Stomach (tissue), 9 donors: ENCODE data around the gene EGFL7. TPM values are rescaled to one million over a fixed set of nuclear protein-coding genes. Genes with fewer than 3 reads are reported as not detected.
A peak's percentile ranks its signal among the peaks of the same experiment; 100 is the strongest.

ENCODE experiments used
- DNase-seq, 2 donors: peaks; one replicate each; pipeline versions ENCODE4 v3.0.0 to v3.0.0-alpha.2; 2013 to 2019
- H3K27ac ChIP-seq, 5 donors: fragments of 200-600 bp in 4 of 5; sonication (generic) in 4 of 5; one replicate each; pipeline ENCODE4 v1.5.1; 2013 to 2019; ENCODE audit warnings: mild to moderate bottlenecking in 1 of 5, moderate library complexity in 1 of 5
- H3K27me3 ChIP-seq, 3 donors: fragments of 200-600 bp; sonication (generic); one replicate each; pipeline ENCODE4 v1.5.1; 2017 to 2019; ENCODE audit warnings: mixed run types in 1 of 3
- H3K36me3 ChIP-seq, 4 donors: fragments of 200-600 bp; sonication (generic); 1 replicate in 3 of 4; 2 replicates in 1 of 4; pipeline ENCODE4 v1.5.1; 2016 to 2019
- H3K4me1 ChIP-seq, 4 donors: fragments of 200-600 bp; sonication (generic); one replicate each; pipeline ENCODE4 v1.5.1; 2016 to 2019
- H3K4me3 ChIP-seq, 4 donors: fragments of 200-600 bp; sonication (generic) in 3 of 4; one replicate each; pipeline ENCODE4 v1.5.1; 2016 to 2019; ENCODE audit warnings: mild to moderate bottlenecking in 1 of 4
- H3K9me3 ChIP-seq, 4 donors: fragments of 200-600 bp; sonication (generic); one replicate each; pipeline ENCODE4 v1.5.1; 2016 to 2019
- CTCF ChIP-seq, 7 experiments: fragments of 450-650 bp in 4 of 7; fragments of 200-600 bp in 3 of 7; sonication (generic) in 3 of 7; IDR thresholded peaks; one replicate each; pipeline ENCODE4 v1.5.1; 2016 to 2019; ENCODE audit warnings: antibody characterized with exemption in 7 of 7, control low read depth in 2 of 7, mild to moderate bottlenecking in 1 of 7
- EP300 ChIP-seq: sonication (generic); formaldehyde crosslinking; IDR thresholded peaks from one replicate; pipeline ENCODE4 v1.6.1; 2017; ENCODE audit warnings: antibody characterized with exemption
- POLR2A ChIP-seq, 4 donors: fragments of 450-650 bp; IDR thresholded peaks; one replicate each; pipeline ENCODE4 v1.6.1; 2016; ENCODE audit warnings: antibody characterized with exemption in 4 of 4, control low read depth in 2 of 4, mild to moderate bottlenecking in 1 of 4, moderate library complexity in 1 of 4
- POLR2AphosphoS5 ChIP-seq, 3 donors: sonication (generic); formaldehyde crosslinking; IDR thresholded peaks; one replicate each; pipeline ENCODE4 v1.6.1; 2016; ENCODE audit warnings: antibody characterized with exemption in 3 of 3
- WGBS, 5 donors: extraction: QIAGEN DNeasy Blood & Tissue Kit in 3 of 5; methylation state at CpG; one replicate each; pipeline versions ENCODE4 v1.1.5 to v1.1.7; 2013 to 2018; 5-methylcytosine and 5-hydroxymethylcytosine counted together
- intact Hi-C: fragments of 100-400 bp; cut with DNase I; formaldehyde crosslinking; loops from one replicate; pipeline ENCODE4 v1.15.1; 2023; ENCODE audit warnings: low total_unique reads
- polyA plus RNA-seq, 3 donors: library from polyadenylated mRNA; stranded (reverse); fragments of 200-250 nt; gene quantifications; one replicate each; pipeline ENCODE4 v1.2.3, GENCODE V29; 2013
- total RNA-seq, 5 donors: library from RNA; depleted of rRNA; stranded (reverse); fragments of >200 nt; gene quantifications; one replicate each; pipeline versions ENCODE4 v1.1.0 to v1.2.3, GENCODE V29; 2014 to 2016
- donor health status: healthy with polysubstance abuse.
- donor health status: Bipolar disorder and iron deficiency.
- donor health status: healthy.

The EGFL7 gene
- total and polyA plus RNA-seq, 8 donors = 20.9 to 1,085 (median 52.2) TPM

- peak overlapping the region; percentile 53 to 74 (median 62) for H3K27ac ChIP-seq
- peak in 2 of 3 donors; percentile 14 to 15 for TF ChIP-seq POLR2AphosphoS5 (IDR thresholded peaks at IDR 0.05)
- no peak for TF ChIP-seq POLR2A (IDR thresholded peaks at IDR 0.05)
- peaks cover 0 to 14% (median 5%) of the 10 kb centered on the region in 4 donors for H3K4me1 ChIP-seq
- peak in 1 of 2 donors; percentile 42 for DNase-seq
- H3K36me3 ChIP-seq = no peaks in the 10 kb centered on the region
- no peaks in the 10 kb centered on the region for H3K9me3 ChIP-seq
- 59 to 69% (median 62%) methylated on average over 6 to 37 of the region's 37 CpGs for WGBS, 5 donors
- H3K27me3 ChIP-seq = peaks cover 0 to 75% (median 55%) of the 10 kb centered on the region in 3 donors
- intact Hi-C loops = no loop called here
- H3K4me3 ChIP-seq = no peak overlapping the region
Observed at GRCh38 chr9:136656795-136657611, 5.7 kb upstream of the EGFL7 start.

GRCh38 chr9:136657974-136658848 is 4.5 kb upstream of the EGFL7 start:
- DNase-seq = peak in 1 of 2 donors; percentile 40

GRCh38 chr9:136658849-136659535 is 3.7 kb upstream of the EGFL7 start:
- 37 to 62% (median 54%) methylated on average over 19 to 37 of the region's 37 CpGs for WGBS, 5 donors
- H3K27me3 ChIP-seq = peaks cover 0 to 95% (median 64%) of the 10 kb centered on the region in 3 donors
- intact Hi-C loops = no loop called here
- DNase-seq = peak in 1 of 2 donors; percentile 37
- peaks cover 0 to 19% (median 5%) of the 10 kb centered on the region in 4 donors for H3K4me1 ChIP-seq
- peak overlapping the region; percentile 9 to 26 (median 18) for H3K4me3 ChIP-seq
- TF ChIP-seq CTCF (IDR thresholded peaks at IDR 0.05) = no peak
- peak overlapping the region; percentile 39 to 74 (median 63) for H3K27ac ChIP-seq
- no peaks in the 10 kb centered on the region for H3K36me3 ChIP-seq
- H3K9me3 ChIP-seq = no peaks in the 10 kb centered on the region

More at GRCh38 chr9:136657974-136658848, 4.5 kb upstream of the EGFL7 start:
- intact Hi-C loops = no loop called here
- H3K27ac ChIP-seq = peak overlapping the region; percentile 39 to 74 (median 63)
- H3K4me1 ChIP-seq = peaks cover 0 to 19% (median 5%) of the 10 kb centered on the region in 4 donors
- TF ChIP-seq EP300 = no peak
- TF ChIP-seq POLR2A (IDR thresholded peaks at IDR 0.05) = no peak
- no peaks in the 10 kb centered on the region for H3K36me3 ChIP-seq
- H3K27me3 ChIP-seq = peaks cover 0 to 87% (median 68%) of the 10 kb centered on the region in 3 donors
- H3K9me3 ChIP-seq = no peaks in the 10 kb centered on the region
- WGBS, 5 donors = 40 to 59% (median 52%) methylated on average over 22 to 31 of the region's 31 CpGs
- H3K4me3 ChIP-seq = peak overlapping the region; percentile 9 to 23 (median 14)

- peaks cover 2 to 25% (median 8%) of the 10 kb centered on the region in 4 donors for H3K4me1 ChIP-seq
- peaks cover 0 to 100% (median 68%) of the 10 kb centered on the region in 3 donors for H3K27me3 ChIP-seq
- TF ChIP-seq POLR2A (IDR thresholded peaks at IDR 0.05) = no peak
- TF ChIP-seq POLR2AphosphoS5 (IDR thresholded peaks at IDR 0.05) = no peak
- no peak for TF ChIP-seq EP300
- no peak for TF ChIP-seq CTCF (IDR thresholded peaks at IDR 0.05)
- peak overlapping the region; percentile 4 to 74 (median 63) for H3K27ac ChIP-seq
- no peaks in the 10 kb centered on the region for H3K9me3 ChIP-seq
- WGBS, 5 donors = 64 to 68% (median 67%) methylated on average over 11 to 21 of the region's 21 CpGs
- DNase-seq = peak in 1 of 2 donors; percentile 6
- H3K4me3 ChIP-seq = peak overlapping the region in 2 of 4 donors; percentile 23 to 26
- no peaks in the 10 kb centered on the region for H3K36me3 ChIP-seq
- intact Hi-C loops = no loop called here
Observed at GRCh38 chr9:136659861-136660784, 2.6 kb upstream of the EGFL7 start.
